ENCODE data around the gene PTBP3.
"Not testable (repeated sequence)": the region's sequence is repeated elsewhere in the genome, so short reads cannot be mapped to it uniquely, and the experiment has no call there.

PTBP3 gene

DNA sequence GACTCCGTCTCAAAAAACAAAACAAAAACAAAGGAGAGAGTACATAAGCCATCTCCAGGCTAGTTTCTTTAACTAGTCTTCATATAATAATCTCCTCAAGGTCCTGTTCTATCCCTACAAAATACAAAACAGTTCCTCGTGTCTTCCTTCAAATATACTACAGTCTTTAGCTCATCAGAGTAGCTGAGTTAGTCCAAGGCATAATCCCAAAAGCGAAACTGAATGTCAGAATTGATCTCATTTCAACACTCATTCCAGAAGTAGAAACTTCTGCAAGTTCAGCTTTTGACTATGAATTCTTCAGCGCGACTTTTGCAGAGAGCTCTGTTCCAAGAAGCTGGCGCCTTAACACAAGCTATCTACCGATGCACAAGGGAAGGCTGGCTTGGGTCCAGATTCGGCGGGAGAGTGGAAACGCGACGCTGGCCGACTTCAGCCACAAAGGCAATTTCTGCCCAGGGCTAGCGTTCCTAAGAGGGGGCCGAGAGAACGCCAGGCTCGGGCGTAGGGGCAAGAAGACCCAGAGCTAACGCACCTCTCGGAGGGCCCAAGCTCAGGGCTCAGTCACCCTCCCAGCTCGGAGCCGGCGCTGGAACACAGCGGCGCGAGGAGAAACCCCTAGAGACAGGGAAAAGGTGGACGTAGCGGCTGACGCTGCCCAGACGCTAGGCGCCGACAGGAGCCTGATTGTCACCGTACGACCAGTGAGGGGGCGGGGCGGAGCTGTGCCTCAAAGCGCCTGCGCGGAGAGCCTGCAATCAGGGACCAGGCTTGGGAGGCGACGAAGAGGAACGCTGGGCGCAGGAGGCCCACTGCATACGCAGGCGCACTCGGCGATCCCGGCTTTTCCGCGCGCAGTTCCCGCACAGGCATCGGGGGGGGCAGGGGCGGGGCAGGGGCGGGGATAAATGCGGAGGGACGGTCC lies 46.0 kb upstream of the PTBP3 start:
- Histone ChIP-seq H3K4me3 (replicated peaks; ENCODE audit: low read depth, low read length) (peak overlapping the region; percentile 96), H3K27me3 (replicated peaks; ENCODE audit: control insufficient read depth, insufficient read depth, low read length) (no peaks in the 10 kb centered on the region), H3K36me3 (ENCODE audit: control insufficient read depth, insufficient read depth, low read length) (no peaks in the 10 kb centered on the region)
- peak; percentile 97 for DNase-seq (ENCODE audit: extremely low read depth, insufficient read length)
- TF ChIP-seq, protein P1, sequence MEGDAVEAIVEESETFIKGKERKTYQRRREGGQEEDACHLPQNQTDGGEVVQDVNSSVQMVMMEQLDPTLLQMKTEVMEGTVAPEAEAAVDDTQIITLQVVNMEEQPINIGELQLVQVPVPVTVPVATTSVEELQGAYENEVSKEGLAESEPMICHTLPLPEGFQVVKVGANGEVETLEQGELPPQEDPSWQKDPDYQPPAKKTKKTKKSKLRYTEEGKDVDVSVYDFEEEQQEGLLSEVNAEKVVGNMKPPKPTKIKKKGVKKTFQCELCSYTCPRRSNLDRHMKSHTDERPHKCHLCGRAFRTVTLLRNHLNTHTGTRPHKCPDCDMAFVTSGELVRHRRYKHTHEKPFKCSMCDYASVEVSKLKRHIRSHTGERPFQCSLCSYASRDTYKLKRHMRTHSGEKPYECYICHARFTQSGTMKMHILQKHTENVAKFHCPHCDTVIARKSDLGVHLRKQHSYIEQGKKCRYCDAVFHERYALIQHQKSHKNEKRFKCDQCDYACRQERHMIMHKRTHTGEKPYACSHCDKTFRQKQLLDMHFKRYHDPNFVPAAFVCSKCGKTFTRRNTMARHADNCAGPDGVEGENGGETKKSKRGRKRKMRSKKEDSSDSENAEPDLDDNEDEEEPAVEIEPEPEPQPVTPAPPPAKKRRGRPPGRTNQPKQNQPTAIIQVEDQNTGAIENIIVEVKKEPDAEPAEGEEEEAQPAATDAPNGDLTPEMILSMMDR (IDR thresholded peaks at IDR 0.05; ENCODE audit: insufficient read depth, low read length, poor library complexity, severe bottlenecking), result no peak

DNA sequence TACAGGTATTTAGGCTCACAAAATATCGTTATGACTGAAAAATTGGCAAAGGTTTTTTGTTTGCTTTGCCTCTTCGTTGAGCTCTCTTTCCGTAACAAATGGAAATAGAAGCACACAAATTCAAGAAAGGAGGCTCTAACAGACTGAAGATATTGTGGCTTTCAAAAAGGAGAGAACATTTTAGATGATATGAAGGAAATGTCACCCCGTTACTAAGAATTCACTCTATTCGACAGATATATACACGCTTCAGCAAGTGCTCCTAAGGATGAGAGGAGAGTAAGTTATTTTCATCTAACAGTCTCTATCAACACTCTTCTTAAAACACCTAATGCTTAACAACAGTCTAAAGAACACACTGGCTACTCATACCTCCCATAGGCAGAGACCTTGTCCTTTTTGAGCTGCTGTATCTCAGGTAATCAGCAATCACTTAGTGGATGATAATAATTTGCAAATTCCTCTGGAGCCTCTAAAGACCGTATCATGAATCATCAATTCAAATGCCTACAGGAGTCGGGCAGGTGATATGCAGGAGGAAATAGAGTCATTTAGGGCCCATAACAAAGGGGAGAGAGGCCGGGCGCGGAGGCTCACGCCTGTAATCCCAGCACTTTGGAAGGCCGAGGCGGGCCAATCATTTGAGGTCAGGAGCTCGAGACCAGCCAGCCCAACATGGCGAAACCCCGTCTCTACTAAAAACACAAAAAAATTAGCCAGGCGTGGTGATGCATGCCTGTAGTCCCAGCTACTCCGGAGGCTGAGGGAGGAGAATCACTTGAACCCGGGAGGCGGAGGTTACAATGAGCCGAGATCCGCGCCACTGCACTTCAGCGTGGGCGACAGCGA lies 45.1 kb upstream of the PTBP3 start:
- Histone ChIP-seq H3K27me3 (replicated peaks; ENCODE audit: control insufficient read depth, insufficient read depth, low read length) (no peaks in the 10 kb centered on the region), H3K36me3 (ENCODE audit: control insufficient read depth, insufficient read depth, low read length) (no peaks in the 10 kb centered on the region), H3K4me3 (replicated peaks; ENCODE audit: low read depth, low read length) (peak overlapping the region; percentile 96)
- peak; percentile 17 for DNase-seq (ENCODE audit: extremely low read depth, insufficient read length)
- TF ChIP-seq, protein P1 (IDR thresholded peaks at IDR 0.05; ENCODE audit: insufficient read depth, low read length, poor library complexity, severe bottlenecking), result no peak

DNA sequence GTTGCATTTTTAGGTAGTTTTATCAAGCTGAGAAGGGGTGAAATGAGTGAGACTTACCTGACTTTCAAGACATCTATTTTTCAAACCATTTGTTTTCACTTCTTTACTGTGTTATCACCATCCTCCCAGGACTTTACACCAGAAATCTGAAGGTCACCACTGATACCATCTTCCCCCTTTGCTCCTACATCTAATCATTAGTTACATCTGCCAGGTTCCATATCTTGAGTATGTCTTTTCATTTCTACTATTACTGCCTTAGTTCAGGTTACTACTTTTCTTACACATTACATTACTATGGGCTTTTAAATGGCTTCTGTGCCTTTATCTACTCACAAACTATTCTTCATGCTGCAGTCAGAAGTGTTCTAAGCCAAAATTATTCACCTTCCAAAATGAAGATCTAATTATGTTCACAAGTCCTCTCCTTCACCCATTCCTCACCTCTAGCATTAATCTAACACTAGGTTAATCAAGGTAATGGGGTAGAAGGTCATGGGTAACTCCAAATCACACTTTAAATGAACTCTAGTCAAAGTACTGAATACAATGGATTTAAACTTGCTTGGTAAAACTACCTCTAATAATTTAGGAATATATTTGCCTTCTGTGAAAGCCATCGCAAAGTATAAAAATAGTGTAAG lies 44.4 kb upstream of the PTBP3 start:
- no peaks in the 10 kb centered on the region for H3K27me3 ChIP-seq (replicated peaks; ENCODE audit: control insufficient read depth, insufficient read depth, low read length)
- no peak for DNase-seq (ENCODE audit: extremely low read depth, insufficient read length)
- peak overlapping the region; percentile 96 for H3K4me3 ChIP-seq (replicated peaks; ENCODE audit: low read depth, low read length)
- no peaks in the 10 kb centered on the region for H3K36me3 ChIP-seq (ENCODE audit: control insufficient read depth, insufficient read depth, low read length)
- TF ChIP-seq, protein P1 (IDR thresholded peaks at IDR 0.05; ENCODE audit: insufficient read depth, low read length, poor library complexity, severe bottlenecking), result no peak

DNA sequence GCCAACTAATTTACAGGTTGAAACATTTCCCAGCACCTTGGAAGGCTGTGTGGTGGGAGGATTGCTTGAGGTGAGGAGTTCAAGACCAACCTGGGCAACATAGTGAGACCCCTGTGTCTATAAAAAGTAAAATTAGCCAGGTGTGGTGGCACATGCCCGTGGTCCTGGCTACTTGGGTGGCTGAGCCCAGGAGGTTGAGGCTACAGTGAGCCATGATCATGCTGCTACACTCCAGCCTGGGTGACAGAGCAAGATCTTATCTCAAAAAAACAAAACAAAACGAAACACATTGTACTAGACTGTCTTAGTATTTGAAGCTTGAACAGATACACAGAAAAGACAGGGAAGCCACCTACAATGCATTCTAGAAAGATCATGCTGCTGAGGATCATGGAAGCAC lies 43.7 kb upstream of the PTBP3 start:
- TF ChIP-seq, protein P1 (IDR thresholded peaks at IDR 0.05; ENCODE audit: insufficient read depth, low read length, poor library complexity, severe bottlenecking), result no peak
- Histone ChIP-seq H3K4me3 (replicated peaks; ENCODE audit: low read depth, low read length) (no peak overlapping the region), H3K27me3 (replicated peaks; ENCODE audit: control insufficient read depth, insufficient read depth, low read length) (no peaks in the 10 kb centered on the region), H3K36me3 (ENCODE audit: control insufficient read depth, insufficient read depth, low read length) (no peaks in the 10 kb centered on the region)
- no peak for DNase-seq (ENCODE audit: extremely low read depth, insufficient read length)

DNA sequence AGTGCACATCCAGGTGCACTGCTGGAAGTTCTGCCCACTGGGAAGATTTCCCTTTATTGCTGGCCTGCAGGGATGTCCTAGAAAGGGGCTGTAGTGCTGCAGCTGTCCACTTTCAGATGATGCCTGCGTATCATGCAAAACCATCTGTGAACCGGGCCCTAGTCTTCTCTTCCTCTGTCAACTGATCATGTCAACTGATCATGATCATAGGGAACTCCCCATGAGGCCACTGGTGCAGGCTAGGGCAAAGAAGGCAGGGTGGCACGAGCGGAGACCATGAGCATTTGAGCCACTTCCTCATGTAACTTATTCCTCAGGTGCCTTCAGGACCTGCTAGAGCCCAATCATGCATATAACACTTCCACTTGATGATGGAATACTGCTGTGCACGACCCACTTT lies 41.9 kb upstream of the PTBP3 start:
- TF ChIP-seq, protein P1 (IDR thresholded peaks at IDR 0.05; ENCODE audit: insufficient read depth, low read length, poor library complexity, severe bottlenecking), result no peak
- Histone ChIP-seq H3K27me3 (replicated peaks; ENCODE audit: control insufficient read depth, insufficient read depth, low read length) (no peaks in the 10 kb centered on the region), H3K4me3 (replicated peaks; ENCODE audit: low read depth, low read length) (no peak overlapping the region), H3K36me3 (ENCODE audit: control insufficient read depth, insufficient read depth, low read length) (no peaks in the 10 kb centered on the region)
- DNase-seq (ENCODE audit: extremely low read depth, insufficient read length), result no peak

DNA sequence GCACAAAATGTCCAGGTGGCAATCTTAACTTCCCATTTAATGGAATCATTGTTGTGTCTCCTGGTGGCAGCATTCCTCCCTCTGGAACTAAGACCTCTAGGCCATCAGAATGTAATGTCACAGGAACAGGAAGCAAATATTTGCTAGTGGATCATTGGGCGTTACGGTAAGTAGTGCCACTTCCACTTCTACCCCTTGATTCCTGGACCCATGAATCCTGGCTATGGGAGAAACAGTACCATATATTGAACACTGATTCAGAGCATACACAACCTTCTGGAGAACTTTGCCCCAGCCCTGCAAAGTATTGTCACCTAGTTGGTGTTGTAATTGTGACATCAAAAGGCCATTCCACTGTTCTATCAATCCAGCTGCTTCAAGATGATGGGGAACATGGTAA lies 40.8 kb upstream of the PTBP3 start:
- not testable (repeated sequence) for H3K27me3 ChIP-seq (replicated peaks; ENCODE audit: control insufficient read depth, insufficient read depth, low read length); H3K36me3 ChIP-seq (ENCODE audit: control insufficient read depth, insufficient read depth, low read length); H3K4me3 ChIP-seq (replicated peaks; ENCODE audit: low read depth, low read length); DNase-seq (ENCODE audit: extremely low read depth, insufficient read length)

DNA sequence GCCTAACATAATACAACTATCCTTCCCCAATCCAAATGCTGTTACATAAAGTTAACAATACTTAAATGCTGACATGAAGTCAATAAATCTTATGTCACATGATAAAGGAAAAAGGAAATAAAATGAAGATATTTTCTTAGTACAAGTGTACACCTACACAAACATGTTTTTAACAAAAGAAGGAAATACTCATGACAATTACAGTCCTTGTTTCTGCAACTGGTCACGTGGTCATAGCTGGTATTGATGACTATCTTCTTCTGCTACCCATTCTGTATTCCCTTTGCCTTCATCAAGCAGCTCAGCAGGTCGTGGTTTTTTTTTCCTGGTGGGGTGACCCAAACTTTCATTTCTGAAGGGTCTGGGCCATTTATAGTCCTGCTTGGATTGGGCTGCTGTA lies 40.2 kb upstream of the PTBP3 start:
- not testable (repeated sequence) for DNase-seq (ENCODE audit: extremely low read depth, insufficient read length); H3K36me3 ChIP-seq (ENCODE audit: control insufficient read depth, insufficient read depth, low read length); H3K4me3 ChIP-seq (replicated peaks; ENCODE audit: low read depth, low read length); H3K27me3 ChIP-seq (replicated peaks; ENCODE audit: control insufficient read depth, insufficient read depth, low read length)

Data from GM06990 (cell line).